Stromal cell of bone marrow (primary cell): ENCODE data around the gene HEMK1.

Source experiments
- DNase-seq: peaks from one replicate; pipeline ENCODE4 v3.0.0-alpha.2; 2012; ENCODE audit warnings: low read depth

Gene HEMK1

GRCh38 chr3:50545781-50546180 lies 23.5 kb upstream of the HEMK1 start:
- no peak for DNase-seq

GRCh38 chr3:50549226-50549625 lies 20.1 kb upstream of the HEMK1 start:
- DNase-seq: no peak

- no peak for DNase-seq
Observed at GRCh38 chr3:50550079-50550736, 19.1 kb upstream of the HEMK1 start.

- DNase-seq: no peak
Observed at GRCh38 chr3:50551054-50551659, 18.2 kb upstream of the HEMK1 start.

- no peak for DNase-seq
Observed at GRCh38 chr3:50551681-50552435, 17.5 kb upstream of the HEMK1 start.

- DNase-seq: no peak
Observed at GRCh38 chr3:50552598-50552997, 16.7 kb upstream of the HEMK1 start.

GRCh38 chr3:50554553-50554952 lies 14.8 kb upstream of the HEMK1 start:
- no peak for DNase-seq

GRCh38 chr3:50557106-50557505 lies 12.2 kb upstream of the HEMK1 start:
- DNase-seq: no peak

- DNase-seq: no peak
Observed at GRCh38 chr3:50557915-50558314, 11.4 kb upstream of the HEMK1 start.

GRCh38 chr3:50559702-50560101 lies 9.6 kb upstream of the HEMK1 start:
- no peak for DNase-seq

- DNase-seq: peak; percentile 65
Observed at GRCh38 chr3:50562861-50563260, 6.5 kb upstream of the HEMK1 start.

- no peak for DNase-seq
Observed at GRCh38 chr3:50563867-50564266, 5.5 kb upstream of the HEMK1 start.

GRCh38 chr3:50564321-50564720 lies 5.0 kb upstream of the HEMK1 start:
- DNase-seq: no peak

GRCh38 chr3:50567011-50567385 lies 2.3 kb upstream of the HEMK1 start:
- DNase-seq: no peak

GRCh38 chr3:50567386-50568167 lies 1.7 kb upstream of the HEMK1 start, which contains the start of gene C3orf18:
TSS of gene C3orf18 (minus strand) at chr3:50567747. CDS start at chr3:50565699, 2,048 bp downstream.
- DNase-seq: peak; percentile 84

- no peak for DNase-seq
Observed at GRCh38 chr3:50570508-50571279, 1.4 kb downstream of the HEMK1 start.

GRCh38 chr3:50571486-50571885 lies 2.2 kb downstream of the HEMK1 start:
- DNase-seq: no peak

GRCh38 chr3:50572158-50572557 lies 2.8 kb downstream of the HEMK1 start:
- DNase-seq: peak; percentile 48

GRCh38 chr3:50572801-50573371 lies 3.6 kb downstream of the HEMK1 start:
- no peak for DNase-seq

GRCh38 chr3:50573566-50574443 lies 4.5 kb downstream of the HEMK1 start:
- no peak for DNase-seq
